H1 (cell line): ENCODE results near the gene VAPB. TPM values are rescaled to one million over a fixed set of nuclear protein-coding genes. Genes with fewer than 3 reads are reported as not detected.

Source experiments
- CTCF ChIA-PET: fragments of 300-600 bp; sonication (Branson Sonifier 250); formaldehyde crosslinking; loops from one replicate; lab custom pipeline; 2021; ENCODE audit not compliant: partially characterized antibody; lab: Charles Lee
- POLR2A ChIA-PET: fragments of 300-600 bp; sonication (Branson Sonifier 250); formaldehyde crosslinking; loops from one replicate; lab custom pipeline; 2021; ENCODE audit warnings: inconsistent platforms; ENCODE audit not compliant: partially characterized antibody; lab: Charles Lee
- DNase-seq, 2 experiments: peaks; one replicate each; pipeline versions ENCODE4 v3.0.0 to v3.0.0-alpha.2; 2010 to 2022; ENCODE audit warnings: low spot score in 2 of 2, low read depth in 1 of 2, mixed read lengths in 1 of 2
- FAIRE-seq: peaks from 2 replicates; lab custom pipeline; 2011; peaks lifted over from hg19 to GRCh38; lab: Jason Lieb, UNC
- H2AFZ ChIP-seq: 2 replicates; pipeline ENCODE4 v1.8.1; 2012; ENCODE audit warnings: low read length, inconsistent platforms
- H2AK5ac ChIP-seq: 2 replicates; pipeline ENCODE4 v1.6.1; 2013; ENCODE audit warnings: low read depth, low read length
- H2BK120ac ChIP-seq: replicated peaks from 2 replicates; pipeline ENCODE3; 2013; ENCODE audit warnings: low read depth, low read length, inconsistent platforms
- H2BK12ac ChIP-seq: 2 replicates; pipeline ENCODE4 v1.6.1; 2013; ENCODE audit warnings: low read depth, low read length
- H2BK15ac ChIP-seq: 2 replicates; pipeline ENCODE4 v1.6.1; 2013; ENCODE audit warnings: low read length
- H2BK20ac ChIP-seq: 2 replicates; pipeline ENCODE4 v1.6.1; 2013; ENCODE audit warnings: low read length
- H2BK5ac ChIP-seq: 2 replicates; pipeline ENCODE4 v1.6.1; 2013; ENCODE audit warnings: low read depth, low read length
- H3K14ac ChIP-seq: 2 replicates; pipeline ENCODE4 v1.6.1; 2013; ENCODE audit warnings: inconsistent platforms; ENCODE audit not compliant: insufficient read length
- H3K18ac ChIP-seq: 2 replicates; pipeline ENCODE4 v1.6.1; 2013; ENCODE audit warnings: low read length; ENCODE audit errors: extremely low read depth
- H3K23ac ChIP-seq: 2 replicates; pipeline ENCODE4 v1.6.1; 2013; ENCODE audit warnings: inconsistent platforms; ENCODE audit not compliant: insufficient read length
- H3K23me2 ChIP-seq: 2 replicates; pipeline ENCODE4 v1.6.1; 2013; ENCODE audit warnings: low read depth, low read length
- H3K27ac ChIP-seq: 2 replicates; pipeline ENCODE4 v1.6.1; 2011; ENCODE audit warnings: low read depth, low read length, inconsistent platforms
- H3K27me3 ChIP-seq, 4 experiments: replicated peaks in 1 of 4; 1 replicate in 1 of 4; 2 replicates in 3 of 4; pipeline versions ENCODE4 v1.6.1 to v1.8.1; 2011 to 2013; ENCODE audit warnings: low read length in 3 of 4, mild to moderate bottlenecking in 3 of 4, inconsistent platforms in 2 of 4, mixed read lengths in 2 of 4, moderate library complexity in 1 of 4; ENCODE audit not compliant: control insufficient read depth in 3 of 4, insufficient read depth in 3 of 4; ENCODE audit errors: extremely low read depth in 1 of 4
- H3K36me3 ChIP-seq, 4 experiments: 2 replicates each; pipeline versions ENCODE4 v1.6.1 to v1.8.1; 2011 to 2013; ENCODE audit warnings: mild to moderate bottlenecking in 4 of 4, low read length in 3 of 4, moderate library complexity in 2 of 4, control low read depth in 1 of 4, inconsistent platforms in 1 of 4; ENCODE audit not compliant: insufficient read depth in 4 of 4, control insufficient read depth in 2 of 4
- H3K4ac ChIP-seq: replicated peaks from 2 replicates; pipeline ENCODE3; 2013; ENCODE audit warnings: low read length, low read depth, mixed read lengths, inconsistent platforms; ENCODE audit not compliant: insufficient read length
- H3K4me1 ChIP-seq, 4 experiments: replicated peaks in 1 of 4; 1 replicate in 1 of 4; 2 replicates in 3 of 4; pipeline versions ENCODE4 v1.6.1 to v1.8.1; 2011 to 2013; ENCODE audit warnings: low read length in 3 of 4, inconsistent platforms in 2 of 4, mixed read lengths in 1 of 4; ENCODE audit not compliant: insufficient read depth in 4 of 4, control insufficient read depth in 3 of 4
- H3K4me2 ChIP-seq, 2 experiments: 2 replicates each; pipeline versions ENCODE4 v1.6.1 to v1.8.1; 2011 to 2013; ENCODE audit warnings: low read depth in 2 of 2, low read length in 2 of 2, control low read depth in 1 of 2, inconsistent platforms in 1 of 2, mild to moderate bottlenecking in 1 of 2; ENCODE audit not compliant: insufficient read depth in 1 of 2
- H3K4me3 ChIP-seq, 4 experiments: fragments of 200-600, 300-600 bp in 1 of 4; sonication (generic), shearing (Covaris generic), sonication (Bioruptor Twin) in 1 of 4; 2 replicates each; pipeline versions ENCODE4 v1.5.1 to v1.8.1; 2011 to 2016; ENCODE audit warnings: low read length in 4 of 4, low read depth in 3 of 4, control low read depth in 2 of 4, inconsistent platforms in 2 of 4, mild to moderate bottlenecking in 2 of 4, mixed read lengths in 1 of 4, moderate library complexity in 1 of 4; ENCODE audit not compliant: insufficient read depth in 2 of 4; ENCODE audit errors: extremely low read depth in 1 of 4
- H3K56ac ChIP-seq: replicated peaks from 2 replicates; pipeline ENCODE3; 2013; ENCODE audit warnings: low read depth, mild to moderate bottlenecking, mixed read lengths, low read length, inconsistent platforms; ENCODE audit not compliant: insufficient read length
- H3K79me1 ChIP-seq: 2 replicates; pipeline ENCODE4 v1.6.1; 2013; ENCODE audit warnings: low read depth, low read length, control low read depth
- H3K79me2 ChIP-seq, 2 experiments: 2 replicates each; pipeline versions ENCODE4 v1.6.1 to v1.8.1; 2012 to 2013; ENCODE audit warnings: low read length in 2 of 2, mild to moderate bottlenecking in 2 of 2, inconsistent platforms in 1 of 2; ENCODE audit not compliant: insufficient read depth in 2 of 2, control insufficient read depth in 1 of 2
- H3K9ac ChIP-seq, 4 experiments: replicated peaks in 1 of 4; 1 replicate in 1 of 4; 2 replicates in 3 of 4; pipeline versions ENCODE4 v1.6.1 to v1.8.1; 2011 to 2013; ENCODE audit warnings: low read depth in 3 of 4, low read length in 3 of 4, control low read depth in 2 of 4, mild to moderate bottlenecking in 2 of 4, moderate library complexity in 2 of 4, inconsistent platforms in 1 of 4; ENCODE audit errors: extremely low read depth in 1 of 4
- H3K9me3 ChIP-seq, 2 experiments: 2 replicates each; pipeline versions ENCODE4 v1.6.1 to v1.8.1; 2012 to 2013; ENCODE audit warnings: mild to moderate bottlenecking in 2 of 2, moderate library complexity in 2 of 2, control low read depth in 1 of 2, inconsistent platforms in 1 of 2, low read depth in 1 of 2, low read length in 1 of 2, mixed read lengths in 1 of 2; ENCODE audit not compliant: insufficient read depth in 2 of 2
- H4K20me1 ChIP-seq, 2 experiments: replicated peaks in 1 of 2; 2 replicates each; pipeline versions ENCODE3 to v1.8.1; 2011 to 2013; ENCODE audit warnings: inconsistent platforms in 2 of 2, low read length in 2 of 2, mild to moderate bottlenecking in 1 of 2; ENCODE audit not compliant: insufficient read depth in 2 of 2, control insufficient read depth in 1 of 2
- H4K5ac ChIP-seq: 2 replicates; pipeline ENCODE4 v1.6.1; 2013; ENCODE audit warnings: low read length, low read depth, mixed read lengths, inconsistent platforms; ENCODE audit not compliant: insufficient read length
- H4K8ac ChIP-seq: 2 replicates; pipeline ENCODE4 v1.8.0; 2013; ENCODE audit warnings: mild to moderate bottlenecking, moderate library complexity, low read length, inconsistent platforms; ENCODE audit not compliant: insufficient read depth; ENCODE audit errors: extremely low read depth
- H4K91ac ChIP-seq: replicated peaks from 2 replicates; pipeline ENCODE3; 2013; ENCODE audit warnings: low read length, mixed read lengths, inconsistent platforms; ENCODE audit not compliant: insufficient read length
- BRCA1 ChIP-seq: IDR thresholded peaks from 2 replicates; pipeline ENCODE4 v1.6.1; 2012; ENCODE audit warnings: low read depth, low read length, improper control_type of control experiment
- CEBPB ChIP-seq: IDR thresholded peaks from 2 replicates; pipeline ENCODE4 v1.6.1; 2012; ENCODE audit warnings: low read depth, low read length
- CHD1 ChIP-seq: IDR thresholded peaks from 2 replicates; pipeline ENCODE4 v1.6.1; 2012; ENCODE audit warnings: low read depth, low read length, improper control_type of control experiment
- RAD21 ChIP-seq, 2 experiments: IDR thresholded peaks in 1 of 2; conservative IDR thresholded peaks in 1 of 2; 2 replicates each; pipeline ENCODE4 v1.6.1; 2011; ENCODE audit warnings: low read depth in 2 of 2, low read length in 2 of 2, improper control_type of control experiment in 1 of 2, inconsistent platforms in 1 of 2, mild to moderate bottlenecking in 1 of 2, moderate library complexity in 1 of 2
- TAF7 ChIP-seq: optimal IDR thresholded peaks from 2 replicates; pipeline ENCODE3; 2011; ENCODE audit warnings: low read depth, mild to moderate bottlenecking, inconsistent platforms, low read length, moderate library complexity, borderline replicate concordance
- WGBS, 2 experiments: shearing (Covaris generic) in 1 of 2; methylation state at CpG; one replicate each; pipeline versions ENCODE4 v1.1.6 to v1.1.7; 2013 to 2015; ENCODE audit warnings: low lambda C conversion rate in 2 of 2, mixed read lengths in 2 of 2, inconsistent platforms in 1 of 2, low coverage in 1 of 2, missing lambda C conversion rate in 1 of 2; ENCODE audit not compliant: insufficient replicate concordance in 2 of 2, insufficient coverage in 1 of 2, insufficient read length in 1 of 2; ENCODE audit errors: extremely low coverage in 1 of 2, missing lambda C conversion rate in 1 of 2; 5-methylcytosine and 5-hydroxymethylcytosine counted together
- polyA plus RNA-seq, 7 experiments: library from polyadenylated mRNA; depleted of rRNA in 3 of 7; stranded (reverse) in 5 of 7; unstranded in 2 of 7; fragments of >200 nt in 5 of 7; fragments of 200-250 nt in 2 of 7; gene quantifications; 1 replicate in 5 of 7; 2 replicates in 1 of 7; 4 replicates in 1 of 7; pipeline versions ENCODE4 v1.2.1 to v1.2.3, GENCODE V29; 2011 to 2013; ENCODE audit warnings: missing spikeins in 2 of 7, mixed read lengths in 2 of 7
- total RNA-seq: library from RNA; stranded (reverse); fragmentation: NEBNext Ultra II Directional; extraction: Animal tissue kit (Norgen Biotek cat#: 25700); gene quantifications from 2 replicates; pipeline ENCODE4 v1.2.1, GENCODE V29; 2021
- TF ChIP-seq, protein P1 (sequence below), 3 experiments: IDR thresholded peaks; 1 replicate in 2 of 3; 2 replicates in 1 of 3; pipeline versions ENCODE4 v1.5.1 to v1.6.1; 2011; ENCODE audit warnings: low read length in 3 of 3, mild to moderate bottlenecking in 3 of 3, inconsistent platforms in 2 of 3, low read depth in 1 of 3, moderate library complexity in 1 of 3; ENCODE audit not compliant: insufficient read depth in 1 of 3; ENCODE audit errors: control extremely low read depth in 1 of 3

Gene VAPB
- total and polyA plus RNA-seq, 2 of the 8 experiments (the other 6 are each of a cell fraction or from before 2014, with no cell fraction given) = 24.4 to 62.8 TPM

- FAIRE-seq (peak; percentile 84), DNase-seq (peak in 1 of 2 experiments; percentile 76)
- H2BK15ac ChIP-seq = no peak overlapping the region
- peaks cover 2 to 12% (median 5%) of the 10 kb centered on the region in 4 experiments; a peak in 4 of 8 replicates for H3K36me3 ChIP-seq
- H3K27ac ChIP-seq = no peak overlapping the region
- POLR2A ChIA-PET = interaction anchor here (1.2 to 1.5 kb wide), 2 partner anchors 202 to 208 kb away, joined by 3 to 4 read pairs; no protein-coding TSS in a partner anchor
- no peak overlapping the region for H3K56ac ChIP-seq
- no peak overlapping the region for H2AFZ ChIP-seq
- no peak overlapping the region for H4K8ac ChIP-seq
- no peaks in the 10 kb centered on the region; a peak in 1 of 4 replicates for H3K79me2 ChIP-seq
- H3K23ac ChIP-seq = no peak overlapping the region
- H4K20me1 ChIP-seq = no peaks in the 10 kb centered on the region
- no peak overlapping the region for H4K91ac ChIP-seq
- no peak overlapping the region for H3K14ac ChIP-seq
- no peaks in the 10 kb centered on the region for H3K9me3 ChIP-seq
- no peak overlapping the region for H3K4ac ChIP-seq
- no peaks in the 10 kb centered on the region for H3K23me2 ChIP-seq
- TF ChIP-seq, protein P1, sequence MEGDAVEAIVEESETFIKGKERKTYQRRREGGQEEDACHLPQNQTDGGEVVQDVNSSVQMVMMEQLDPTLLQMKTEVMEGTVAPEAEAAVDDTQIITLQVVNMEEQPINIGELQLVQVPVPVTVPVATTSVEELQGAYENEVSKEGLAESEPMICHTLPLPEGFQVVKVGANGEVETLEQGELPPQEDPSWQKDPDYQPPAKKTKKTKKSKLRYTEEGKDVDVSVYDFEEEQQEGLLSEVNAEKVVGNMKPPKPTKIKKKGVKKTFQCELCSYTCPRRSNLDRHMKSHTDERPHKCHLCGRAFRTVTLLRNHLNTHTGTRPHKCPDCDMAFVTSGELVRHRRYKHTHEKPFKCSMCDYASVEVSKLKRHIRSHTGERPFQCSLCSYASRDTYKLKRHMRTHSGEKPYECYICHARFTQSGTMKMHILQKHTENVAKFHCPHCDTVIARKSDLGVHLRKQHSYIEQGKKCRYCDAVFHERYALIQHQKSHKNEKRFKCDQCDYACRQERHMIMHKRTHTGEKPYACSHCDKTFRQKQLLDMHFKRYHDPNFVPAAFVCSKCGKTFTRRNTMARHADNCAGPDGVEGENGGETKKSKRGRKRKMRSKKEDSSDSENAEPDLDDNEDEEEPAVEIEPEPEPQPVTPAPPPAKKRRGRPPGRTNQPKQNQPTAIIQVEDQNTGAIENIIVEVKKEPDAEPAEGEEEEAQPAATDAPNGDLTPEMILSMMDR (IDR thresholded peaks at IDR 0.05; ENCODE audit: control extremely low read depth in 1 of 3, insufficient read depth in 1 of 3, low read depth in 1 of 3, low read length in 3 of 3) = peak; percentile 69 to 85 (median 84)
- TF ChIP-seq CHD1 (no peak), TAF7 (no peak), RAD21 (IDR thresholded peaks at IDR 0.05 in 1 of 2, conservative IDR thresholded peaks at IDR 0.05 in 1 of 2; ENCODE audit: low read depth in 2 of 2, low read length in 2 of 2) (peak; percentile 88 to 91), CEBPB (no peak), BRCA1 (no peak)
- H2AK5ac ChIP-seq = no peak overlapping the region
- no peaks in the 10 kb centered on the region for H3K27me3 ChIP-seq
- no peak overlapping the region for H2BK20ac ChIP-seq
- WGBS, 2 experiments = 68% methylated on average over 10 of the region's 10 CpGs; no CpG with 5 or more reads in 1 of the 2 experiments
- no peak overlapping the region for H2BK5ac ChIP-seq
- H3K4me3 ChIP-seq = no peak overlapping the region
- no peak overlapping the region for H4K5ac ChIP-seq
- H3K79me1 ChIP-seq = no peaks in the 10 kb centered on the region; the same call in 1 of the 2 replicates
- no peak overlapping the region for H3K9ac ChIP-seq
- H3K4me1 ChIP-seq = peaks cover 4 to 7% (median 5%) of the 10 kb centered on the region in 4 experiments; a peak in 6 of 7 replicates
- no peak overlapping the region for H3K4me2 ChIP-seq
- no peak overlapping the region for H2BK120ac ChIP-seq
- H2BK12ac ChIP-seq = no peak overlapping the region
- CTCF ChIA-PET = interaction anchor here (0.5 to 5.6 kb wide), 41 partner anchors 10 to 267 kb away, joined by 3 to 70 read pairs (median 3); partner anchors contain the start of genes RAB22A and VAPB
- no peak overlapping the region for H3K18ac ChIP-seq
Observed at GRCh38 chr20:58447511-58448391, 58.7 kb downstream of the VAPB start.
